Keratinocyte (primary cell): Measurements from ENCODE around the gene GNAS-AS1. TPM values are rescaled to one million over a fixed set of nuclear protein-coding genes. Genes with fewer than 3 reads are reported as not detected.

Experiments
- DNase-seq: peaks from one replicate; pipeline ENCODE4 v3.0.0-alpha.2; 2011; ENCODE audit warnings: low read depth, missing footprints, low spot score
- FAIRE-seq: peaks from 2 replicates; lab custom pipeline; 2011; peaks lifted over from hg19 to GRCh38; lab: Jason Lieb, UNC
- H2AFZ ChIP-seq: 2 replicates; pipeline ENCODE4 v1.6.0; 2012; ENCODE audit warnings: low read length, control low read depth, inconsistent platforms; ENCODE audit not compliant: control insufficient read depth
- H3K27ac ChIP-seq: 2 replicates; pipeline ENCODE4 v1.5.1; 2011; ENCODE audit warnings: low read length; ENCODE audit not compliant: control insufficient read depth, insufficient read depth
- H3K27me3 ChIP-seq: 3 replicates; pipeline ENCODE4 v1.6.0; 2011; ENCODE audit warnings: low read length; ENCODE audit not compliant: control insufficient read depth, insufficient read depth; ENCODE audit errors: extremely low read depth
- H3K36me3 ChIP-seq, 2 experiments: 2 replicates in 1 of 2; 3 replicates in 1 of 2; pipeline ENCODE4 v1.5.1; 2011; ENCODE audit warnings: low read length in 2 of 2, mild to moderate bottlenecking in 1 of 2; ENCODE audit not compliant: control insufficient read depth in 2 of 2, insufficient read depth in 2 of 2; ENCODE audit errors: extremely low read depth in 1 of 2
- H3K4me1 ChIP-seq: 3 replicates; pipeline ENCODE4 v1.5.1; 2011; ENCODE audit warnings: low read length; ENCODE audit not compliant: control insufficient read depth, insufficient read depth; ENCODE audit errors: extremely low read depth
- H3K4me2 ChIP-seq: 3 replicates; pipeline ENCODE4 v1.6.0; 2011; ENCODE audit warnings: low read depth, low read length; ENCODE audit not compliant: control insufficient read depth, insufficient read depth; ENCODE audit errors: extremely low read depth
- H3K4me3 ChIP-seq, 3 experiments: fragments of 200-600 bp in 1 of 3; sonication (generic) in 1 of 3; 2 replicates in 2 of 3; 3 replicates in 1 of 3; pipeline ENCODE4 v1.5.1; 2011 to 2016; ENCODE audit warnings: low read length in 3 of 3, mild to moderate bottlenecking in 3 of 3, control low read depth in 2 of 3, inconsistent platforms in 1 of 3, low read depth in 1 of 3, mixed read lengths in 1 of 3, mixed run types in 1 of 3, moderate library complexity in 1 of 3; ENCODE audit not compliant: control insufficient read depth in 2 of 3, insufficient read depth in 2 of 3; ENCODE audit errors: extremely low read depth in 1 of 3
- H3K79me2 ChIP-seq: 2 replicates; pipeline ENCODE4 v1.6.0; 2012; ENCODE audit warnings: low read length; ENCODE audit not compliant: control insufficient read depth, insufficient read depth
- H3K9ac ChIP-seq: 3 replicates; pipeline ENCODE4 v1.6.0; 2011; ENCODE audit warnings: low read length; ENCODE audit not compliant: control insufficient read depth, insufficient read depth; ENCODE audit errors: extremely low read depth
- H3K9me1 ChIP-seq: 3 replicates; pipeline ENCODE4 v1.6.0; 2011; ENCODE audit warnings: low read length; ENCODE audit not compliant: control insufficient read depth, insufficient read depth; ENCODE audit errors: extremely low read depth
- H3K9me3 ChIP-seq: 2 replicates; pipeline ENCODE4 v1.5.1; 2012; ENCODE audit warnings: low read depth, low read length; ENCODE audit not compliant: control insufficient read depth
- H4K20me1 ChIP-seq: 3 replicates; pipeline ENCODE4 v1.6.0; 2011; ENCODE audit warnings: low read length; ENCODE audit not compliant: control insufficient read depth, insufficient read depth; ENCODE audit errors: extremely low read depth
- CTCF ChIP-seq, 3 experiments: IDR thresholded peaks in 1 of 3; conservative IDR thresholded peaks in 1 of 3; optimal IDR thresholded peaks in 1 of 3; 2 replicates in 2 of 3; 3 replicates in 1 of 3; pipeline versions ENCODE3 to v1.5.1; 2011; ENCODE audit warnings: low read length in 3 of 3, mild to moderate bottlenecking in 3 of 3, moderate library complexity in 2 of 3, control low read depth in 1 of 3, inconsistent platforms in 1 of 3; ENCODE audit not compliant: insufficient read depth in 2 of 3; ENCODE audit errors: extremely low read depth in 1 of 3
- EZH2 ChIP-seq: IDR thresholded peaks from one replicate; pipeline ENCODE4 v1.6.1; 2012; ENCODE audit warnings: inconsistent platforms, mild to moderate bottlenecking, low read length, moderate library complexity
- dilution Hi-C: fragments of 300-500 bp; cut with MboI; formaldehyde crosslinking; loops from one replicate; pipeline ENCODE4 v1.7.0; 2020; ENCODE audit warnings: low sequenced_read_pairs; ENCODE audit not compliant: extremely low pct_ligation_motif_present
- polyA plus RNA-seq, 5 experiments: library from polyadenylated mRNA; depleted of rRNA in 3 of 5; stranded (reverse) in 3 of 5; stranded (forward) in 1 of 5; unstranded in 1 of 5; fragments of >200 nt; gene quantifications; 1 replicate in 1 of 5; 2 replicates in 3 of 5; 3 replicates in 1 of 5; pipeline versions ENCODE4 v1.2.1 to v1.2.3, GENCODE V29; 2011 to 2012; ENCODE audit warnings: missing spikeins in 2 of 5, low read depth in 1 of 5, low replicate concordance in 1 of 5

The GNAS-AS1 gene
- polyA plus RNA-seq, 1 donor (not counting 4 experiments of a cell fraction or from before 2014, with no cell fraction given) = 0.31 TPM

GRCh38 chr20:58886546-58886945, 35.8 kb upstream of the GNAS-AS1 start:
- Histone ChIP-seq H3K27me3 (peaks cover 6% of the 10 kb centered on the region), H2AFZ (no peak overlapping the region), H4K20me1 (no peaks in the 10 kb centered on the region), H3K4me3 (no peak overlapping the region), H3K79me2 (peaks cover 6% of the 10 kb centered on the region), H3K27ac (no peak overlapping the region), H3K9ac (no peak overlapping the region), H3K4me2 (no peak overlapping the region), H3K4me1 (peaks cover 5% of the 10 kb centered on the region), H3K36me3 (no peaks in the 10 kb centered on the region), H3K9me3 (no peaks in the 10 kb centered on the region), H3K9me1 (no peaks in the 10 kb centered on the region)
- DNase-seq (no peak), FAIRE-seq (no peak)
- TF ChIP-seq CTCF (optimal IDR thresholded peaks at IDR 0.05 in 1 of 3, IDR thresholded peaks at IDR 0.05 in 1 of 3, conservative IDR thresholded peaks at IDR 0.05 in 1 of 3; ENCODE audit: extremely low read depth in 1 of 3, insufficient read depth in 2 of 3, low read length in 3 of 3) (no peak), EZH2 (no peak)
- dilution Hi-C loops = no loop called here

- no peaks in the 10 kb centered on the region for H3K9me3 ChIP-seq
- no peak overlapping the region for H3K9ac ChIP-seq
- peaks cover 5% of the 10 kb centered on the region for H3K4me1 ChIP-seq
- H3K36me3 ChIP-seq = no peaks in the 10 kb centered on the region
- H2AFZ ChIP-seq = no peak overlapping the region
- no peaks in the 10 kb centered on the region for H3K9me1 ChIP-seq
- H3K4me2 ChIP-seq = no peak overlapping the region
- FAIRE-seq (no peak), DNase-seq (no peak)
- dilution Hi-C loops = no loop called here
- no peaks in the 10 kb centered on the region for H4K20me1 ChIP-seq
- peaks cover 6% of the 10 kb centered on the region for H3K27me3 ChIP-seq
- no peak for TF ChIP-seq EZH2
- TF ChIP-seq CTCF (optimal IDR thresholded peaks at IDR 0.05 in 1 of 3, IDR thresholded peaks at IDR 0.05 in 1 of 3, conservative IDR thresholded peaks at IDR 0.05 in 1 of 3; ENCODE audit: extremely low read depth in 1 of 3, insufficient read depth in 2 of 3, low read length in 3 of 3) = no peak
- no peak overlapping the region for H3K27ac ChIP-seq
- H3K4me3 ChIP-seq = no peak overlapping the region
- peaks cover 4% of the 10 kb centered on the region for H3K79me2 ChIP-seq
These were observed 34.3 kb upstream of the GNAS-AS1 start for GRCh38 chr20:58884966-58885365.
